Measurements from ENCODE around the gene DMXL1.

GRCh38 chr5:119070578-119070827 is 384 bp upstream of the DMXL1 start:
- TF ChIP-seq CTCF (conservative IDR thresholded peaks at IDR 0.05; ENCODE audit: low read depth, low read length) (no peak), EZH2 (IDR thresholded peaks at IDR 0.05; ENCODE audit: low read length, unreplicated experiment) (no peak)
